SK-N-SH (cell line): ENCODE measurements around the gene ATF3. TPM values are rescaled to one million over a fixed set of nuclear protein-coding genes. Genes with fewer than 3 reads are reported as not detected.
A peak's percentile ranks its signal among the peaks of the same experiment; 100 is the strongest.

Experiments
- CTCF ChIA-PET: fragments of 300-600, 350-600 bp; formaldehyde crosslinking; extraction: SDS; loops from one replicate; lab custom pipeline; 2021; lab: Yijun Ruan, JAX
- POLR2A ChIA-PET: fragments of 350-600 bp; sonication (Branson Sonifier 250); formaldehyde crosslinking; extraction: SDS; loops from one replicate; lab custom pipeline; 2020; ENCODE audit warnings: antibody characterized with exemption, inconsistent platforms; lab: Yijun Ruan, JAX
- DNase-seq: peaks from one replicate; pipeline ENCODE4 v3.0.0; 2012
- H2AFZ ChIP-seq: fragments of 200-600 bp; sonication (generic); 2 replicates; pipeline ENCODE4 v1.8.1; 2016; ENCODE audit warnings: antibody characterized with exemption, mild to moderate bottlenecking, low read depth
- H3F3A ChIP-seq: fragments of 200-600 bp; sonication (generic); replicated peaks from 2 replicates; pipeline ENCODE3; 2016; ENCODE audit warnings: antibody characterized with exemption, mild to moderate bottlenecking; ENCODE audit not compliant: insufficient read depth
- H3K27ac ChIP-seq, 2 experiments: fragments of 200-500 bp in 1 of 2; fragments of 200-600 bp in 1 of 2; sonication (Bioruptor generic) in 1 of 2; sonication (generic), shearing (Covaris generic) in 1 of 2; 2 replicates each; pipeline versions ENCODE4 v1.5.1 to v1.6.1; 2014 to 2016; ENCODE audit warnings: low read depth in 2 of 2, inconsistent platforms in 1 of 2, low read length in 1 of 2, mild to moderate bottlenecking in 1 of 2, mixed read lengths in 1 of 2
- H3K27me3 ChIP-seq: fragments of 200-600 bp; sonication (generic), shearing (Covaris generic); 2 replicates; pipeline ENCODE4 v1.6.1; 2016; ENCODE audit warnings: mixed run types; ENCODE audit not compliant: insufficient read depth
- H3K36me3 ChIP-seq, 2 experiments: fragments of 200-500 bp in 1 of 2; fragments of 200-600 bp in 1 of 2; sonication (Bioruptor generic) in 1 of 2; sonication (generic) in 1 of 2; replicated peaks in 1 of 2; 2 replicates each; pipeline versions ENCODE3 to v1.5.1; 2014 to 2016; ENCODE audit warnings: low read length in 1 of 2, mild to moderate bottlenecking in 1 of 2; ENCODE audit not compliant: insufficient read depth in 2 of 2, control insufficient read depth in 1 of 2
- H3K4me1 ChIP-seq, 2 experiments: fragments of 200-500 bp in 1 of 2; fragments of 200-600 bp in 1 of 2; sonication (Bioruptor generic) in 1 of 2; sonication (generic), shearing (Covaris generic) in 1 of 2; 2 replicates each; pipeline versions ENCODE4 v1.5.1 to v1.6.1; 2014 to 2016; ENCODE audit warnings: low read depth in 1 of 2, low read length in 1 of 2, mixed run types in 1 of 2; ENCODE audit not compliant: insufficient read depth in 2 of 2, control insufficient read depth in 1 of 2
- H3K4me2 ChIP-seq: fragments of 200-600 bp; sonication (generic), shearing (Covaris generic); 2 replicates; pipeline ENCODE4 v1.6.1; 2017; ENCODE audit warnings: mixed run types
- H3K4me3 ChIP-seq, 2 experiments: fragments of 200-500 bp in 1 of 2; fragments of 200-600 bp in 1 of 2; sonication (Bioruptor generic) in 1 of 2; sonication (generic), shearing (Covaris generic) in 1 of 2; 2 replicates each; pipeline versions ENCODE4 v1.5.1 to v1.8.1; 2014 to 2016; ENCODE audit warnings: low read depth in 2 of 2, inconsistent platforms in 1 of 2, low read length in 1 of 2, mild to moderate bottlenecking in 1 of 2, mixed read lengths in 1 of 2, moderate library complexity in 1 of 2
- H3K79me2 ChIP-seq: fragments of 200-600 bp; sonication (generic); 2 replicates; pipeline ENCODE4 v1.8.1; 2017; ENCODE audit warnings: mild to moderate bottlenecking; ENCODE audit not compliant: insufficient read depth
- H3K9ac ChIP-seq: fragments of 200-600 bp; sonication (generic); 2 replicates; pipeline ENCODE4 v1.6.1; 2017; ENCODE audit warnings: mixed run types
- H3K9me2 ChIP-seq: fragments of 200-600 bp; sonication (generic); 2 replicates; pipeline ENCODE4 v1.6.1; 2017; ENCODE audit warnings: mixed run types
- H3K9me3 ChIP-seq: fragments of 200-600 bp; sonication (generic); 2 replicates; pipeline ENCODE4 v1.6.1; 2017; ENCODE audit warnings: mixed run types, mild to moderate bottlenecking, moderate library complexity
- H4K20me1 ChIP-seq: fragments of 200-600 bp; sonication (generic); 2 replicates; pipeline ENCODE4 v1.6.1; 2017; ENCODE audit warnings: mild to moderate bottlenecking, mixed run types; ENCODE audit not compliant: insufficient read depth
- CHD2 ChIP-seq: fragments of 150-350 bp; IDR thresholded peaks from 2 replicates; pipeline ENCODE4 v1.6.1; 2018; ENCODE audit warnings: low read length; ENCODE audit not compliant: partially characterized antibody
- ELF1 ChIP-seq: IDR thresholded peaks from 2 replicates; pipeline ENCODE4 v1.4.0; 2012
- FOXJ3 ChIP-seq: sonication (generic); formaldehyde crosslinking; IDR thresholded peaks from 2 replicates; pipeline ENCODE4 v1.5.1; 2020; ENCODE audit warnings: mild to moderate bottlenecking, missing genetic modification reagents
- GABPA ChIP-seq: IDR thresholded peaks from 2 replicates; pipeline ENCODE4 v1.4.0; 2012; ENCODE audit warnings: low read depth, mild to moderate bottlenecking
- MEF2A ChIP-seq: IDR thresholded peaks from 2 replicates; pipeline ENCODE4 v1.4.0; 2012; ENCODE audit warnings: low read depth, borderline replicate concordance
- NFIC ChIP-seq: IDR thresholded peaks from 2 replicates; pipeline ENCODE4 v1.4.0; 2012; ENCODE audit warnings: borderline replicate concordance
- POLR2AphosphoS5 ChIP-seq: IDR thresholded peaks from 2 replicates; pipeline ENCODE4 v1.6.1; 2012; ENCODE audit warnings: low read depth, low read length
- RAD21 ChIP-seq: IDR thresholded peaks from 2 replicates; pipeline ENCODE4 v1.6.1; 2012; ENCODE audit warnings: mild to moderate bottlenecking, low read length
- RCOR1 ChIP-seq: fragments of 150-350 bp; IDR thresholded peaks from 2 replicates; pipeline ENCODE4 v1.6.1; 2017; ENCODE audit warnings: antibody characterized with exemption, low read length
- SMC3 ChIP-seq: IDR thresholded peaks from 2 replicates; pipeline ENCODE4 v1.6.1; 2012; ENCODE audit warnings: low read depth, low read length, improper control_type of control experiment
- TEAD4 ChIP-seq: IDR thresholded peaks from 2 replicates; pipeline ENCODE4 v1.4.0; 2012; ENCODE audit warnings: mild to moderate bottlenecking, borderline replicate concordance; ENCODE audit not compliant: insufficient read depth
- USF2 ChIP-seq: fragments of 150-350 bp; IDR thresholded peaks from 2 replicates; pipeline ENCODE4 v1.6.1; 2017; ENCODE audit warnings: antibody characterized with exemption, low read length, low read depth, borderline replicate concordance
- WGBS: methylation state at CpG from one replicate; pipeline ENCODE4 v1.1.6; 2017; ENCODE audit warnings: low lambda C conversion rate; 5-methylcytosine and 5-hydroxymethylcytosine counted together
- polyA plus RNA-seq, 3 experiments: library from polyadenylated mRNA; depleted of rRNA; stranded (reverse); fragments of >200 nt; gene quantifications; 2 replicates each; pipeline ENCODE4 v1.2.3, GENCODE V29; 2012
- TF ChIP-seq, protein P1 (sequence below): fragments of 200-600 bp; sonication (generic); IDR thresholded peaks from 2 replicates; pipeline ENCODE4 v1.6.1; 2017; ENCODE audit warnings: antibody characterized with exemption, mild to moderate bottlenecking, moderate library complexity
- TF ChIP-seq, protein P2 (sequence below): IDR thresholded peaks from 2 replicates; pipeline ENCODE4 v1.4.0; 2012; ENCODE audit warnings: low read depth, borderline replicate concordance
- TF ChIP-seq, protein P3 (sequence below): IDR thresholded peaks from 2 replicates; pipeline ENCODE4; 2012

ATF3 gene
- polyA plus RNA-seq, 1 of the 3 experiments (the other 2 are of a cell fraction): 29.7 TPM

- Histone ChIP-seq H3K27ac (no peak overlapping the region; a peak in 1 of 4 replicates), H3K4me1 (peaks cover 4 to 32% of the 10 kb centered on the region in 2 experiments; a peak in 2 of 4 replicates), H3K4me2 (peak overlapping the region; percentile 97), H3K36me3 (no peaks in the 10 kb centered on the region), H3K4me3 (peak overlapping the region; percentile 67 to 71), H3K27me3 (peaks cover 30% of the 10 kb centered on the region), H2AFZ (no peak overlapping the region), H3F3A (peaks cover 6% of the 10 kb centered on the region), H3K79me2 (no peaks in the 10 kb centered on the region), H3K9me2 (no peaks in the 10 kb centered on the region), H3K9me3 (no peaks in the 10 kb centered on the region), H3K9ac (peak overlapping the region; percentile 90), H4K20me1 (no peaks in the 10 kb centered on the region; the same call in 1 of the 2 replicates)
- ChIA-PET CTCF (interaction anchor here (0.6 to 5.2 kb wide), 30 partner anchors 9 to 370 kb away, joined by 3 to 49 read pairs (median 3); no protein-coding TSS in a partner anchor), POLR2A (interaction anchor here (0.6 to 2.5 kb wide), 4 partner anchors 18 to 91 kb away, joined by 3 to 41 read pairs (median 8); no protein-coding TSS in a partner anchor)
- no peak for DNase-seq
- TF ChIP-seq SMC3: no peak
- TF ChIP-seq, protein P1, sequence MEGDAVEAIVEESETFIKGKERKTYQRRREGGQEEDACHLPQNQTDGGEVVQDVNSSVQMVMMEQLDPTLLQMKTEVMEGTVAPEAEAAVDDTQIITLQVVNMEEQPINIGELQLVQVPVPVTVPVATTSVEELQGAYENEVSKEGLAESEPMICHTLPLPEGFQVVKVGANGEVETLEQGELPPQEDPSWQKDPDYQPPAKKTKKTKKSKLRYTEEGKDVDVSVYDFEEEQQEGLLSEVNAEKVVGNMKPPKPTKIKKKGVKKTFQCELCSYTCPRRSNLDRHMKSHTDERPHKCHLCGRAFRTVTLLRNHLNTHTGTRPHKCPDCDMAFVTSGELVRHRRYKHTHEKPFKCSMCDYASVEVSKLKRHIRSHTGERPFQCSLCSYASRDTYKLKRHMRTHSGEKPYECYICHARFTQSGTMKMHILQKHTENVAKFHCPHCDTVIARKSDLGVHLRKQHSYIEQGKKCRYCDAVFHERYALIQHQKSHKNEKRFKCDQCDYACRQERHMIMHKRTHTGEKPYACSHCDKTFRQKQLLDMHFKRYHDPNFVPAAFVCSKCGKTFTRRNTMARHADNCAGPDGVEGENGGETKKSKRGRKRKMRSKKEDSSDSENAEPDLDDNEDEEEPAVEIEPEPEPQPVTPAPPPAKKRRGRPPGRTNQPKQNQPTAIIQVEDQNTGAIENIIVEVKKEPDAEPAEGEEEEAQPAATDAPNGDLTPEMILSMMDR: 0 out of 2 replicates have a peak, but pooled peaks have one; percentile 6
- 39% methylated on average over 16 of the region's 20 CpGs for WGBS
Measured at GRCh38 chr1:212609701-212610574, 1.4 kb downstream of the ATF3 start.

GRCh38 chr1:212610575-212610967, 2.0 kb downstream of the ATF3 start:
- 94% methylated on average over 5 of the region's 5 CpGs for WGBS
- ChIA-PET POLR2A (no interaction called here), CTCF (interaction anchor here (0.6 to 5.2 kb wide), 9 partner anchors 12 to 370 kb away, joined by 3 to 49 read pairs (median 4); no protein-coding TSS in a partner anchor)
- no peaks in the 10 kb centered on the region; the same call in 1 of the 2 replicates for H4K20me1 ChIP-seq
- H3K27me3 ChIP-seq: peaks cover 25% of the 10 kb centered on the region
- TF ChIP-seq NFIC (no peak), RCOR1 (no peak), ELF1 (no peak), POLR2AphosphoS5 (no peak), RAD21 (no peak), USF2 (no peak), TEAD4 (no peak), FOXJ3 (no peak), GABPA (no peak), MEF2A (no peak), CHD2 (no peak), SMC3 (no peak)
- TF ChIP-seq, protein P2, sequence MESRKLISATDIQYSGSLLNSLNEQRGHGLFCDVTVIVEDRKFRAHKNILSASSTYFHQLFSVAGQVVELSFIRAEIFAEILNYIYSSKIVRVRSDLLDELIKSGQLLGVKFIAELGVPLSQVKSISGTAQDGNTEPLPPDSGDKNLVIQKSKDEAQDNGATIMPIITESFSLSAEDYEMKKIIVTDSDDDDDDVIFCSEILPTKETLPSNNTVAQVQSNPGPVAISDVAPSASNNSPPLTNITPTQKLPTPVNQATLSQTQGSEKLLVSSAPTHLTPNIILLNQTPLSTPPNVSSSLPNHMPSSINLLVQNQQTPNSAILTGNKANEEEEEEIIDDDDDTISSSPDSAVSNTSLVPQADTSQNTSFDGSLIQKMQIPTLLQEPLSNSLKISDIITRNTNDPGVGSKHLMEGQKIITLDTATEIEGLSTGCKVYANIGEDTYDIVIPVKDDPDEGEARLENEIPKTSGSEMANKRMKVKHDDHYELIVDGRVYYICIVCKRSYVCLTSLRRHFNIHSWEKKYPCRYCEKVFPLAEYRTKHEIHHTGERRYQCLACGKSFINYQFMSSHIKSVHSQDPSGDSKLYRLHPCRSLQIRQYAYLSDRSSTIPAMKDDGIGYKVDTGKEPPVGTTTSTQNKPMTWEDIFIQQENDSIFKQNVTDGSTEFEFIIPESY: no peak
- TF ChIP-seq, protein P3, sequence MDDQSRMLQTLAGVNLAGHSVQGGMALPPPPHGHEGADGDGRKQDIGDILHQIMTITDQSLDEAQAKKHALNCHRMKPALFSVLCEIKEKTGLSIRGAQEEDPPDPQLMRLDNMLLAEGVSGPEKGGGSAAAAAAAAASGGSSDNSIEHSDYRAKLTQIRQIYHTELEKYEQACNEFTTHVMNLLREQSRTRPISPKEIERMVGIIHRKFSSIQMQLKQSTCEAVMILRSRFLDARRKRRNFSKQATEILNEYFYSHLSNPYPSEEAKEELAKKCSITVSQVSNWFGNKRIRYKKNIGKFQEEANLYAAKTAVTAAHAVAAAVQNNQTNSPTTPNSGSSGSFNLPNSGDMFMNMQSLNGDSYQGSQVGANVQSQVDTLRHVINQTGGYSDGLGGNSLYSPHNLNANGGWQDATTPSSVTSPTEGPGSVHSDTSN: no peak
- no peaks in the 10 kb centered on the region for H3K36me3 ChIP-seq
- H3F3A ChIP-seq: peaks cover 6% of the 10 kb centered on the region
- no peaks in the 10 kb centered on the region for H3K9me3 ChIP-seq
- no peak for DNase-seq
- no peak overlapping the region for H2AFZ ChIP-seq
- no peak overlapping the region for H3K4me2 ChIP-seq
- no peaks in the 10 kb centered on the region for H3K9me2 ChIP-seq
- H3K4me3 ChIP-seq: no peak overlapping the region; a peak in 1 of 4 replicates
- H3K9ac ChIP-seq: no peak overlapping the region
- no peaks in the 10 kb centered on the region for H3K79me2 ChIP-seq
- peaks cover 4 to 32% of the 10 kb centered on the region in 2 experiments; a peak in 2 of 4 replicates for H3K4me1 ChIP-seq
- no peak overlapping the region for H3K27ac ChIP-seq
